ENCODE data around the gene ACSL5. TPM values are rescaled to one million over a fixed set of nuclear protein-coding genes. Genes with fewer than 3 reads are reported as not detected.

ACSL5 gene
- total and polyA plus RNA-seq, 10 of the 15 experiments (the other 5 are each of a cell fraction or from before 2014, with no cell fraction given), result 22.3 to 57.0 (median 46.4) TPM

DNA sequence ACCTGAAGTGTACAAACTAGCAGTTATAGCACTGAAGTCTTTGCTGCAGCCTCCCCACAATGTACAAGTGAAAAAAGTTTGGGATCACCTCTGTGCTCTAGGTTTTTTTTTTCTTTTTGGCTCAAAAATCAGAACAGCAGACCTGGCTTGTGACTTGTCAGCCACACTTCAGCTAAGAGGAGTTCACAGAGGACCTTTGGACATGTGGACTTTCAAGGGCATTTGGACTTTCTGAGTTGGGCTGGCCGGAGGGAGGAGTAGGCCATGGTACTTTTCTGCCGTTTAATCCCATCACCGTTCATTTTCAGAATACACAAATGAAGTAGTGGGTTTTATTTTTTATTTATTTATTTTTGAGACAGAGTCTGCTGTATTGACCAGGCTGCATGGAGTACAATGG lies 21.9 kb upstream of the ACSL5 start:
- ATAC-seq (no peak), FAIRE-seq (no peak), DNase-seq (ENCODE audit: low read depth, low spot score) (no peak)
- Histone ChIP-seq H3K79me2 (ENCODE audit: control insufficient read depth, insufficient read depth, low read length) (no peaks in the 10 kb centered on the region), H3K4me1 (ENCODE audit: control insufficient read depth, insufficient read depth, low read length) (no peaks in the 10 kb centered on the region), H4K20me1 (ENCODE audit: control insufficient read depth, insufficient read depth) (no peaks in the 10 kb centered on the region), H3K4me3 (no peak overlapping the region), H3K9me3 (replicated peaks; ENCODE audit: control insufficient read depth, insufficient read depth, low read length) (no peaks in the 10 kb centered on the region), H3K27me3 (replicated peaks in 1 of 2; ENCODE audit: control insufficient read depth in 2 of 2, insufficient read depth in 2 of 2, low read length in 1 of 2) (no peaks in the 10 kb centered on the region), H3K9ac (ENCODE audit: control insufficient read depth, insufficient read depth, low read length) (no peak overlapping the region), H3K4me2 (ENCODE audit: control insufficient read depth, insufficient read depth) (no peak overlapping the region), H3K36me3 (ENCODE audit: control insufficient read depth in 2 of 2, insufficient read depth in 2 of 2, low read length in 1 of 2) (no peaks in the 10 kb centered on the region), H3K27ac (ENCODE audit: control insufficient read depth, insufficient read depth) (no peak overlapping the region), H2AFZ (ENCODE audit: control insufficient read depth, low read depth, low read length) (no peak overlapping the region)
- ChIA-PET CTCF (interaction anchor here (1.1 kb wide), 1 partner anchor 21 kb away, joined by 3 read pairs; no protein-coding TSS in a partner anchor), RAD21 (ENCODE audit: unreplicated experiment) (no interaction called here), POLR2A (no interaction called here), SMC1A (ENCODE audit: uncharacterized antibody, unreplicated experiment) (interaction anchor here (0.6 to 0.9 kb wide), 2 partner anchors 75 to 80 kb away, joined by 3 read pairs; no protein-coding TSS in a partner anchor)
- in situ Hi-C loops (cut with MboI) (no loop called here), intact Hi-C loops (cut with micrococcal nuclease; ENCODE audit: unreplicated experiment) (no loop called here)
- BruUV-seq (replicated peaks), result no TSS peak
- 87% methylated on average over 3 of the region's 3 CpGs for WGBS (ENCODE audit: insufficient coverage, insufficient replicate concordance, low lambda C conversion rate, missing lambda C conversion rate)
- TF ChIP-seq CBX5 (IDR thresholded peaks at IDR 0.05; ENCODE audit: low read depth) (no peak), CHD2 (IDR thresholded peaks at IDR 0.05; ENCODE audit: borderline replicate concordance, low read depth, low read length) (no peak), POU2F2 (IDR thresholded peaks at IDR 0.05; ENCODE audit: borderline replicate concordance, low read depth, low read length) (no peak), TCF7 (IDR thresholded peaks at IDR 0.05; ENCODE audit: borderline replicate concordance) (no peak), NBN (IDR thresholded peaks at IDR 0.05) (no peak), NFIC (IDR thresholded peaks at IDR 0.05; ENCODE audit: low read depth, low read length) (no peak), RELB (IDR thresholded peaks at IDR 0.05; ENCODE audit: low read depth) (no peak)
- TF ChIP-seq, protein P1, sequence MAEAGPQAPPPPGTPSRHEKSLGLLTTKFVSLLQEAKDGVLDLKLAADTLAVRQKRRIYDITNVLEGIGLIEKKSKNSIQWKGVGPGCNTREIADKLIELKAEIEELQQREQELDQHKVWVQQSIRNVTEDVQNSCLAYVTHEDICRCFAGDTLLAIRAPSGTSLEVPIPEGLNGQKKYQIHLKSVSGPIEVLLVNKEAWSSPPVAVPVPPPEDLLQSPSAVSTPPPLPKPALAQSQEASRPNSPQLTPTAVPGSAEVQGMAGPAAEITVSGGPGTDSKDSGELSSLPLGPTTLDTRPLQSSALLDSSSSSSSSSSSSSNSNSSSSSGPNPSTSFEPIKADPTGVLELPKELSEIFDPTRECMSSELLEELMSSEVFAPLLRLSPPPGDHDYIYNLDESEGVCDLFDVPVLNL (IDR thresholded peaks at IDR 0.05; ENCODE audit: low read depth, low read length), result no peak
- TF ChIP-seq, protein P2, sequence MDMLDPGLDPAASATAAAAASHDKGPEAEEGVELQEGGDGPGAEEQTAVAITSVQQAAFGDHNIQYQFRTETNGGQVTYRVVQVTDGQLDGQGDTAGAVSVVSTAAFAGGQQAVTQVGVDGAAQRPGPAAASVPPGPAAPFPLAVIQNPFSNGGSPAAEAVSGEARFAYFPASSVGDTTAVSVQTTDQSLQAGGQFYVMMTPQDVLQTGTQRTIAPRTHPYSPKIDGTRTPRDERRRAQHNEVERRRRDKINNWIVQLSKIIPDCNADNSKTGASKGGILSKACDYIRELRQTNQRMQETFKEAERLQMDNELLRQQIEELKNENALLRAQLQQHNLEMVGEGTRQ (IDR thresholded peaks at IDR 0.05; ENCODE audit: borderline replicate concordance, low read depth, low read length), result no peak
- TF ChIP-seq, protein P3, sequence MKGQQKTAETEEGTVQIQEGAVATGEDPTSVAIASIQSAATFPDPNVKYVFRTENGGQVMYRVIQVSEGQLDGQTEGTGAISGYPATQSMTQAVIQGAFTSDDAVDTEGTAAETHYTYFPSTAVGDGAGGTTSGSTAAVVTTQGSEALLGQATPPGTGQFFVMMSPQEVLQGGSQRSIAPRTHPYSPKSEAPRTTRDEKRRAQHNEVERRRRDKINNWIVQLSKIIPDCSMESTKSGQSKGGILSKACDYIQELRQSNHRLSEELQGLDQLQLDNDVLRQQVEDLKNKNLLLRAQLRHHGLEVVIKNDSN (IDR thresholded peaks at IDR 0.05; ENCODE audit: borderline replicate concordance, extremely low read length, insufficient read depth, low read depth, low read length), result no peak

Data from GM12878 (cell line).